ENCODE data around the gene FXN. TPM values are rescaled to one million over a fixed set of nuclear protein-coding genes. Genes with fewer than 3 reads are reported as not detected.

Gene FXN
- total RNA-seq, 1 donor from 2014 or later: 7.1 TPM

DNA sequence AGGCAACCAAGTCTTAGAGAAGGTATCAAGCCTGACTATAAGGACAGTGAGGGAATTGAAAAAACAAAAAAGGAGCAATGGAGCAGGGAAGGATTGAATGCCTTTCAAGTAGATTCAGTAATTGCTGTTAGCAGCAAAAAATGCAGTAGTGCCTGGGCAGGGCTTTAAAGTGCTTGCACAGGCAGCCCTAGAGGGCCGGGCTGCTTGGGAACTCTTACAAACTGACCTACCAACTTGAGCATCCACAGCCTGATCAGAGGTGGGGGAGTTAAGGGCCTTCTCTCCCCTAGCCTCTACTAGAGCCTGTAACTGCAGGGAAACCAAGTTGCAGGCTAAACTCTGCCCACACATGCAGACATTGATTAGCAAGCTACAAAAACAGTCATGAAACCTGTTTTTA is 19.4 kb downstream of the FXN start:
- no peaks in the 10 kb centered on the region for H3K36me3 Mint-ChIP-seq (ENCODE audit: unreplicated experiment)
- TF ChIP-seq CTCF (IDR thresholded peaks at IDR 0.05; ENCODE audit: partially characterized antibody, unreplicated experiment): no peak
- H3K9me3 Mint-ChIP-seq (ENCODE audit: unreplicated experiment): no peaks in the 10 kb centered on the region
- H3K4me1 Mint-ChIP-seq (ENCODE audit: low read depth, unreplicated experiment): no peaks in the 10 kb centered on the region
- H3K27me3 Mint-ChIP-seq (ENCODE audit: unreplicated experiment): no peaks in the 10 kb centered on the region
- no peak overlapping the region for H3K4me3 Mint-ChIP-seq (ENCODE audit: unreplicated experiment)
- no peak for DNase-seq
- no peak overlapping the region for H3K27ac Mint-ChIP-seq (ENCODE audit: unreplicated experiment)

GRCh38 chr9:69056191-69056815 is 20.8 kb downstream of the FXN start:
- Mint-ChIP-seq H3K9me3 (ENCODE audit: unreplicated experiment) (peaks cover 2% of the 10 kb centered on the region), H3K27ac (ENCODE audit: unreplicated experiment) (peak overlapping the region; percentile 64), H3K27me3 (ENCODE audit: unreplicated experiment) (no peaks in the 10 kb centered on the region), H3K4me1 (ENCODE audit: low read depth, unreplicated experiment) (peaks cover 3% of the 10 kb centered on the region), H3K4me3 (ENCODE audit: unreplicated experiment) (no peak overlapping the region), H3K36me3 (ENCODE audit: unreplicated experiment) (no peaks in the 10 kb centered on the region)
- TF ChIP-seq CTCF (IDR thresholded peaks at IDR 0.05; ENCODE audit: partially characterized antibody, unreplicated experiment): no peak
- DNase-seq: no peak

DNA sequence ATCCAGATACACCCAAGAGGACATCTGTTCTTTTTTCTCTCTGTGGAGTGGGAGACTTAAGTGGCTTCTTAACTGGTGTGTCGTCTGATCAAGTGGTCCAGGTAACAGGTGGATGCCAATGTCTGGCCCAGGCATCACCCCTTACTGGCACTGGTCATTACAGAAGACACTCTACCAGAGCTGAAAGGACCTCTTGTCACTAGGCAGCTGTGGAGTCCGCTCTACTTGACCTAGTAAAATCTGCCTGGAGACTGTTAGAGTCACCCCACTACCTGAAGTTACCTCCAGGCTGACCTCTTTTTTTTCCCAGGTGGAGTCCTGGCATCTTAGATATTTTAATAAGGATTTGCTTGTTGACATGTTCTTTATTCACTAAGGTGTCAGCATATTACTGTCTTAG is 22.5 kb downstream of the FXN start:
- no peak overlapping the region for H3K4me3 Mint-ChIP-seq (ENCODE audit: unreplicated experiment)
- peaks cover 2% of the 10 kb centered on the region for H3K9me3 Mint-ChIP-seq (ENCODE audit: unreplicated experiment)
- peaks cover 3% of the 10 kb centered on the region for H3K4me1 Mint-ChIP-seq (ENCODE audit: low read depth, unreplicated experiment)
- H3K36me3 Mint-ChIP-seq (ENCODE audit: unreplicated experiment): no peaks in the 10 kb centered on the region
- no peak for DNase-seq
- no peaks in the 10 kb centered on the region for H3K27me3 Mint-ChIP-seq (ENCODE audit: unreplicated experiment)
- TF ChIP-seq CTCF (IDR thresholded peaks at IDR 0.05; ENCODE audit: partially characterized antibody, unreplicated experiment): no peak
- no peak overlapping the region for H3K27ac Mint-ChIP-seq (ENCODE audit: unreplicated experiment)

DNA sequence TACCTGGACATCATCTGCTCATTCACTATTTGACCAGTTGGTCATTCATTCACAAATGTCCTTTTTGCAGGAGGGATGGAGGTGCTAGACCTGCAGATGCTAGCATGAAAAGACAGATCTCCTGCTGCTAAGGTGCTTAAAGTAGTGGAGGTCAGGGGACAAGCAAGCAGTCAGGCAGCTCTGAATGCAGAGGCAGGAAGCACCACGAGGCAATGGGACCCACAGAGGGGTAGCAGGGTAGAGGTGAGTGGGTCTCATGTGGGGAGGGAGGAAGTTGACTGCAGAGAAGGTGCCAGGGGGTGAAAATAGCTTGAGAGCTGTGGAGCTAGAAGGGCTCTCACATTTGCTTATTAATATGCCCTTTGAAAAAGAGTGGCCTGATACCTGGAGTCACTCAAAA is 25.2 kb downstream of the FXN start:
- H3K9me3 Mint-ChIP-seq (ENCODE audit: unreplicated experiment): peaks cover 2% of the 10 kb centered on the region
- no peaks in the 10 kb centered on the region for H3K36me3 Mint-ChIP-seq (ENCODE audit: unreplicated experiment)
- no peaks in the 10 kb centered on the region for H3K27me3 Mint-ChIP-seq (ENCODE audit: unreplicated experiment)
- DNase-seq: no peak
- TF ChIP-seq CTCF (IDR thresholded peaks at IDR 0.05; ENCODE audit: partially characterized antibody, unreplicated experiment): no peak
- H3K4me1 Mint-ChIP-seq (ENCODE audit: low read depth, unreplicated experiment): peaks cover 3% of the 10 kb centered on the region
- H3K4me3 Mint-ChIP-seq (ENCODE audit: unreplicated experiment): no peak overlapping the region
- H3K27ac Mint-ChIP-seq (ENCODE audit: unreplicated experiment): no peak overlapping the region

DNA sequence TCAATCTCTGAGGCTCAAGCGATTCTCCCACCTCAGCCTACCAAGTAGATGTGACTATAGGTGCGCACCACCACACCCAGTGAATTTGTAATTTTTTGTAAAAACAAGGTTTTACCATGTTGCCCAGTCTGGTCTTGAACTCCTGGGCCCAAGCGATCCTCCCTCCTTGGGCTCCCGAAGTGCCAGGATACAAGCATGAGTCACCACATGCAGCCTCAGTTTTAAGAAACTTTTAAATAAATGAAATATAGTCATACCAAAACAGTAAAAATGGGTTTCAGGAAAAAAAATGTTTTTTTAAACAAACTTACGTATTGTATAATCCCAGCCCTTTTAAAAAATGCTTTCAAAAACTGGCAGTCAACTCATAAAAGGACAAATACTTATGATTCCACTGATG is 26.6 kb downstream of the FXN start:
- Mint-ChIP-seq H3K9me3 (ENCODE audit: unreplicated experiment) (peaks cover 2% of the 10 kb centered on the region), H3K4me3 (ENCODE audit: unreplicated experiment) (no peak overlapping the region), H3K27me3 (ENCODE audit: unreplicated experiment) (no peaks in the 10 kb centered on the region), H3K4me1 (ENCODE audit: low read depth, unreplicated experiment) (peaks cover 3% of the 10 kb centered on the region), H3K36me3 (ENCODE audit: unreplicated experiment) (no peaks in the 10 kb centered on the region), H3K27ac (ENCODE audit: unreplicated experiment) (no peak overlapping the region)
- no peak for TF ChIP-seq CTCF (IDR thresholded peaks at IDR 0.05; ENCODE audit: partially characterized antibody, unreplicated experiment)
- DNase-seq: no peak

Measured in glutamatergic neuron (in vitro differentiated cells).